Epidermal melanocyte (primary cell): ENCODE measurements around the gene APOBEC2.

Source experiments
- DNase-seq: peaks from one replicate; pipeline ENCODE4 v3.0.0; 2011; ENCODE audit warnings: low spot score; ENCODE audit not compliant: insufficient read length

APOBEC2 gene

GRCh38 chr6:41083072-41083471, 30.1 kb downstream of the APOBEC2 start:
- no peak for DNase-seq

GRCh38 chr6:41085182-41085581, 32.2 kb downstream of the APOBEC2 start:
- no peak for DNase-seq

- DNase-seq: no peak
Observed at GRCh38 chr6:41088451-41088850, 35.4 kb downstream of the APOBEC2 start.

GRCh38 chr6:41090841-41091761, 38.1 kb downstream of the APOBEC2 start:
- no peak for DNase-seq

- no peak for DNase-seq
Observed at GRCh38 chr6:41092421-41093140, 39.6 kb downstream of the APOBEC2 start.

GRCh38 chr6:41093729-41094128, 40.7 kb downstream of the APOBEC2 start:
- no peak for DNase-seq

- DNase-seq: peak; percentile 53
Observed at GRCh38 chr6:41097467-41098090, 44.6 kb downstream of the APOBEC2 start.

GRCh38 chr6:41098366-41098765, 45.4 kb downstream of the APOBEC2 start:
- DNase-seq: no peak

- DNase-seq: no peak
Observed at GRCh38 chr6:41100871-41101287, 47.9 kb downstream of the APOBEC2 start.

- DNase-seq: no peak
Observed at GRCh38 chr6:41103847-41104246, 50.8 kb downstream of the APOBEC2 start.

GRCh38 chr6:41111017-41111416, 58.0 kb downstream of the APOBEC2 start:
- no peak for DNase-seq
